ENCODE measurements around the gene RNU2-1.
"Not testable (repeated sequence)": the region's sequence is repeated elsewhere in the genome, so short reads cannot be mapped to it uniquely, and the experiment has no call there.

Gene RNU2-1

DNA sequence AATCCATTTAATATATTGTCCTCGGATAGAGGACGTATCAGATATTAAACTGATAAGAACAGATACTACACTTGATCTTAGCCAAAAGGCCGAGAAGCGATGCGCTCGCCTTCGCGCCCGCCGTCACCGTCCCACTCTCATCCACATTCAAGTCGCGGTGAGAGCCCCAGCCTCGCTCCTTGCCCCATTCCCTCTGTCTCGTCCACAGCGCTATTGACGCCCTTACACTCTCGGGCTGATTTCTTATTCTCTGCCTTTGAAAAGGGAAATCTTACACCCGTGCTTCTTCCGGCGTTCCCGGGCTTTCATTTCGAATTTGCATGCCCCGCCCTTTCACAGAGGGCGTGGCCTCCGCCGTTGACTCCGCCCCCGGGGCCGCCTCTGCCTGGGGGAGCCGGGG, at the start of gene RNU2-1:
Gene RNU2-1, minus strand, starts transcription at position 101 of the 400 bp plus-strand sequence.
- not testable (repeated sequence) for DNase-seq (ENCODE audit: low read depth)

DNA sequence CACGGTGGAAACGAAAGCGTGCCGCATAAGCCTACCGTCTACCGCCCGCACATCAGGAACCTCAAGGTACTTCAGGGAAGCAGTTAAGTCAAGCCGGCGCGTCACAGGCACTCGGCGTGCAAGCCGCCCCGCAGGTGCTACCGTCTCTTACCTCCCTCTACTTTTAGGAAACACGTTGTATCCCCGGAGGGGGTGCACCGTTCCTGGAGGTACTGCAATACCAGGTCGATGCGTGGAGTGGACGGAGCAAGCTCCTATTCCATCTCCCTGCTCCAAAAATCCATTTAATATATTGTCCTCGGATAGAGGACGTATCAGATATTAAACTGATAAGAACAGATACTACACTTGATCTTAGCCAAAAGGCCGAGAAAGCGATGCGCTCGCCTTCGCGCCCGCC, 39.1 kb upstream of the RNU2-1 start:
- DNase-seq (ENCODE audit: low read depth): not testable (repeated sequence)

GRCh38 chr17:43272483-43272882, 38.7 kb upstream of the RNU2-1 start:
- DNase-seq (ENCODE audit: low read depth): not testable (repeated sequence)

- DNase-seq (ENCODE audit: low read depth): not testable (repeated sequence)
Measured at GRCh38 chr17:43270552-43271504, 37.1 kb upstream of the RNU2-1 start.

DNA sequence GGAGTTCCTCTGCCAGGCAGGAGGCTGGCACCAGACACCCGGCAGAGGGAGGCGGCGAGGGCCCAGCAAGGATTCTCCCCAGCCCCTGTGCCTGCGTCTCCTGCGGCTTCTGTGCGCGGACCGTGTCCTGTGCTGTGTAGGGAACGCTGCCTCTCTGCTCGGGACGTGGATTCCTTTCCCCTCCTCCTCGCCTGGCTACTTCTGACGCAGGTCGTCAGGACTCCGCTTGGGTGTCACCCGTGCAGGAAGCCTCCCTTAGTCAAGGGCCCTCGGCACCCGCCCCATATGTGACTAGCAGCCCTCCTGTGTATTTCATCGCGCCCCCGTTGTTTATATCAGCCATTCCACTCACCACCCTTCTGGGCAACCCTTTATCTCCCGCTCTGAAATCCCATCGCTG, 12.7 kb upstream of the RNU2-1 start:
- DNase-seq (ENCODE audit: low read depth): not testable (repeated sequence)

DNA sequence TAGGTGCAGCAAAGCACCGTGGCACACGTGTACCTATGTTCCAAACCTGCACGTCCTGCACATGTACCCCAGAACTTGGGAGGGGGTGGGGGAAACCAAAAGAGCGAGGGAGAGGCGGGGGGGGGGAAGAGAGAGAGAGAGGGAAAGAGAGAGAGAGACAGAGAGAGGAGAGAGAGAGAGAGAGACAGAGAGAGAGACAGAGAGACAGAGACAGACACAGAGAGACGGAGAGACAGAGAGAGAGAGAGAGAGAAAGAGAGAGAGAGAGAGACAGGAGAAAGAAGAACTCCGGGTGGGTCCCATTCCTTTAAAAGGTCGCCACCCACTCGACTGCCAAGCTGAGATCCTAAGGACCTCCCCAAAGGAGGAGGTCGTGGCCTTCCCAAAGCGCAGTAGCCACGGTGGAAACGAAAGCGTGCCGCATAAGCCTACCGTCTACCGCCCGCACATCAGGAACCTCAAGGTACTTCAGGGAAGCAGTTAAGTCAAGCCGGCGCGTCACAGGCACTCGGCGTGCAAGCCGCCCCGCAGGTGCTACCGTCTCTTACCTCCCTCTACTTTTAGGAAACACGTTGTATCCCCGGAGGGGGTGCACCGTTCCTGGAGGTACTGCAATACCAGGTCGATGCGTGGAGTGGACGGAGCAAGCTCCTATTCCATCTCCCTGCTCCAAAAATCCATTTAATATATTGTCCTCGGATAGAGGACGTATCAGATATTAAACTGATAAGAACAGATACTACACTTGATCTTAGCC, 7.0 kb upstream of the RNU2-1 start:
- DNase-seq (ENCODE audit: low read depth): not testable (repeated sequence)

DNA sequence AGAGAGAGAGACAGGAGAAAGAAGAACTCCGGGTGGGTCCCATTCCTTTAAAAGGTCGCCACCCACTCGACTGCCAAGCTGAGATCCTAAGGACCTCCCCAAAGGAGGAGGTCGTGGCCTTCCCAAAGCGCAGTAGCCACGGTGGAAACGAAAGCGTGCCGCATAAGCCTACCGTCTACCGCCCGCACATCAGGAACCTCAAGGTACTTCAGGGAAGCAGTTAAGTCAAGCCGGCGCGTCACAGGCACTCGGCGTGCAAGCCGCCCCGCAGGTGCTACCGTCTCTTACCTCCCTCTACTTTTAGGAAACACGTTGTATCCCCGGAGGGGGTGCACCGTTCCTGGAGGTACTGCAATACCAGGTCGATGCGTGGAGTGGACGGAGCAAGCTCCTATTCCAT, 5.8 kb upstream of the RNU2-1 start:
- not testable (repeated sequence) for DNase-seq (ENCODE audit: low read depth)

- DNase-seq (ENCODE audit: low read depth): not testable (repeated sequence)
Measured at GRCh38 chr17:43233263-43233662, 514 bp downstream of the RNU2-1 start.

DNA sequence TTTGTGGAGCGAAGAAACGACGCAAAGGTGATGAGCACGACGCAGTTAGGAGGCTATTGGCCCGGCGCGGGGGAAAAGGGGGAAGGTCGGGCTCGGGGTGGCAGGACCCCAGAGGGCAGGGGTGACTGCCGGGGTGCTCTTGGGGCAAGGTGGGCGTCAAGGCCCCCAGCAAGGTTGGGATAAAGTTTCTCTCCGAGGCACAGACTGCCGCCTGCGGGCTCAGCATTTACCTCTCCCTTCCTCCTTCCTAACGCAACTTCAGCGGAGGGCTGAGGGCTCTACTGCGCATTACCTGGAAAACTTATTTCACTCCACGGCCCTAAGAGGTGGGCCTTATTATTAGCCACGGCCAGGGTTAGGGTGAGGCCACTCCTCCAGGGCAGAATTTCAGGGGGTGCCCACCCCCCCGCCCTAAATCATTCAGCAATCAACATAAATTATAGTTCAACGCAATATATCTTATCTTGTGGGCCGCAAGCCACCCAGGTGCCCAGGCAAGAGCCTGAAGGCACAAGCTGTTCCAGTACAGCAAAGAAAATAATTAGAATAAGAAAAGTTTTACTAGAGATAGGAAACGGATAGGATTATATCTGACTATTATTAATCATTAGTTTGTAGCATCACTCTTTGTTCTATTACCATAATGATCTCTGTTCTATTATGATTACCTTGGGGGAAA, 1.6 kb downstream of the RNU2-1 start:
- not testable (repeated sequence) for DNase-seq (ENCODE audit: low read depth)

DNA sequence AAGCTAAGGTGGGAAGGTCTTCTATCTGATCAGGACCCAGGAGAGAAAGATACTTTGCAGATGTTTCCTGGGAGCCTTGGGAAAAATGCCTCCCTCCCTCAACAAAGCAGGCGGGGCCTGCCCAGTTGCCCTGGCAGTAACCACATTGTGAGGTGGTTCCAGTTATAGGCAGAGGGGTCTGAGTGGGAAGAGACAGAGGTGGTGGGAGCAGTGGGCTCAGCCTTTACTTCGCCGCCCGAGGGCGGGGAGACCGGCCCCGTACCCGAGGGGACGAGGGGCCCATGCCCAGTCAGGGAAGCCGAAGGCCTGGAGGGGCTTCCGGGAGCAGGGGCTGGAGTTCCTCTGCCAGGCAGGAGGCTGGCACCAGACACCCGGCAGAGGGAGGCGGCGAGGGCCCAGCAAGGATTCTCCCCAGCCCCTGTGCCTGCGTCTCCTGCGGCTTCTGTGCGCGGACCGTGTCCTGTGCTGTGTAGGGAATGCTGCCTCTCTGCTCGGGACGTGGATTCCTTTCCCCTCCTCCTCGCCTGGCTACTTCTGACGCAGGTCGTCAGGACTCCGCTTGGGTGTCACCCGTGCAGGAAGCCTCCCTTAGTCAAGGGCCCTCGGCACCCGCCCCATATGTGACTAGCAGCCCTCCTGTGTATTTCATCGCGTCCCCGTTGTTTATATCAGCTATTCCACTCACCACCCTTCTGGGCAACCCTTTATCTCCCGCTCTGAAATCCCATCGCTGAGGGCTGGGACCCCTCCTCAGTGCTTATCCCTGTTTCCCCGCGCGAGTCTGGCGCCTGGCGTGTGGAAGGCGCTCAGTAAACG, 2.4 kb downstream of the RNU2-1 start:
- DNase-seq (ENCODE audit: low read depth): not testable (repeated sequence)

DNA sequence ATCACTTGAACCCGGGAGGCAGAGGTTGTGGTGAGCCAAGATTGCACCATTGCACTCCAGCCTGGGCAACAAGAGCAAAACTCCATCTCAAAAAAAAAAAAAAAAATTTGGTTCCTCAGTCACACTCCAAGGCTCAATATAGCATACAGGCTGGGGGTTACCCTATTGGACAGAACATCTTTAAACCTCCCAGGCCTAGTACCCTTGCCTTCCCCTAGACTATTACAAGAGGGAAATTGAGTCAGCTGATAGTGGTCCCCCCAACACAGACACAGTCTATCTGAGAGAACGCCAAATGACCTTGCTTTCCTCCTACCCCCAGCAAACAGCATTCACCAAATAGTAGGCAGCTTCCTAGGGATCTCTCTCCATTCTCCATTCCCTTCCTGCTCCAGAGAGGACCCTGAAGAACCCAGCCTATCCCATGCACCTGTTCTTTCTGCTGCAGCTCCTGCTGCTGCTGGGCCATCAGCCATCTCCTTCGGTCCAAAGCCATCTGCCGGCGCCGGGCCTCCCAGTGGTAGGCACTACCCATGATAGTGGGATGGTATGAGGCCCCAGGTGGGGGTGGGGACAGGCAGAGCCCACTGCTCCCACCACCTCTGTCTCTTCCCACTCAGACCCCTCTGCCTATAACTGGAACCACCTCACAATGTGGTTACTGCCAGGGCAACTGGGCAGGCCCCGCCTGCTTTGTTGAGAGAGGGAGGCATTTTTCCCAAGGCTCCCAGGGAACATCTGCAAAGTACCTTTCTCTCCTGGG, 5.6 kb downstream of the RNU2-1 start, which contains the start of gene CCDC200:
Gene CCDC200, minus strand, starts transcription at position 604 of the 763 bp plus-strand sequence. Its CDS starts 69 bp downstream, at position 535.
- DNase-seq (ENCODE audit: low read depth): not testable (repeated sequence)

DNA sequence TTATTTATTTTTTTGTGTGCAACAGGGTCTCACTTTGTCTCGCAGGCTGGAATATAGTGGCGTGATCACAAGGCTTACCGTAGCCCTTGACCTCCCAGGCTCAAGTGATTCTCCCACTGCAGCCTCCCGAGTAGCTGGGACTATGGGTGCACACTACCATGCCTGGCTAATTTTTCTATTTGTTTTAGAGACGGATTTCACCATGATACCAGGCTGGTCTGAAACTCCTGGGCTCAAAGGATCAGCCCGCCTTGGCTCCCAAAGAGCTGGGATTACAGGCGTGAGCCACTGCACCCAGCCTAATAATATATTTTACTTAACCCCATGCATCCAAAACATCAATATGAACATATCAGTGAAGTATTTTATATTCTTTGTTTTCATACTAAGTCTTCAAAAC, 7.4 kb downstream of the RNU2-1 start:
- DNase-seq (ENCODE audit: low read depth): no peak

- no peak for DNase-seq (ENCODE audit: low read depth)
Measured at GRCh38 chr17:43224146-43224705, 9.6 kb downstream of the RNU2-1 start.

DNA sequence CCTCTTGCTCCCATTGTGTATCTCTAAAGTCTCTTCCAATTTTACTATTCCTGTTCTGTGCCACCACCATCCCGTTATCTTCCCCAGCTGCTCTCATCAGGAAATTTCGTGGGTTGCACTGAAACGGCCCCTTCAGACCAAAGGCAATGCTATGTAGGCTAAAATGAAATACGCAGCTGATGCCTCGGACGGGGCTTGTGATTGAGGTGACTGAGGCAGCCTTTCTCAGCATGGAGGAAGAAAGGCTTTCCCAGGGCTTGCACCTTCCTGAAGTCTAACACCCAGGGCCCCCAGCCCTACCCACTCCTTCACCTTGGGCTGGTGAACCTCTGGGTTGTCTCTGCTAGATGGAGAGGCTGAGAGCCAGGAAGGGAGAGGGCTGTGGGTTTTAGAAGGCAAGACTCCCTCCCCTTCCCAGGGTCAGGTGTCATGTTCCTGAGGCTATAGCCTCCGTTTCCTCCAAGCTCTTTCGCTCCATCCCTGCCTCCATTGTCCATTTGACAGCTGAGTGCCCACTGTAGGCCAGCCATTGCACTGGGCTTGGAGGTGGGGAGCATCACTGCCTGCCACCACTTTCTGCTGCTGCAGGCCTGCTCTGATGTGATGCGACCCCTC, 13.2 kb downstream of the RNU2-1 start:
- DNase-seq (ENCODE audit: low read depth): no peak

DNA sequence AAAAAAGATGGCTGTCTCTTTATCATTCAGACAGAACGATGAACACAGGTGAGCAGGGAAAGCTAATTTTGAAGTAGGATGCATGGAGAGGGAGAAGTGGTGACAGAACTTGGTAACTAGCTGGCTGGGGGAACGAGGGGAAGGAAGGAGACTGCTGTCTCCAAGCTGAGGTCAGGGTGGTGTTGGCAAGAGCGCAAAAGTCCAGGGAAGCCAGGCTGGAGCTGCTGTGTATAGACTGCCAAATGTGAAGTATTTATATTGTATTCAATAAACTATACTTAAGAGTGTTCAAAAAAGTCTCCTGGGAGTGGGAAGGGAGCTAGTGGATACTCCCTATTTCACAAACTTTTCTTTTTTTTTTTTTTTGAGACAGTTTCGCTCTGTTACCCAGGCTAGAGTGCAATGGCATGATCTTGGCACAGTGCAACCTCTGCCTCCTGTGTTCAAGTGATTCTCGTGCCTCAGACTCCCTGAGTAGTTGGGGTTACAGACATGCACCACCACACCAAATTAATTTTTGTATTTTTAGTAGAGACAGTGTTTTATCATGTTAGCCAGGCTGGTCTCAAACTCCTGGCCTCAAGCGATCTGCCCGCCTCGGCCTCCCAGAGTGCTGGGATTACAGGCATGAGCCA, 13.9 kb downstream of the RNU2-1 start:
- no peak for DNase-seq (ENCODE audit: low read depth)

DNA sequence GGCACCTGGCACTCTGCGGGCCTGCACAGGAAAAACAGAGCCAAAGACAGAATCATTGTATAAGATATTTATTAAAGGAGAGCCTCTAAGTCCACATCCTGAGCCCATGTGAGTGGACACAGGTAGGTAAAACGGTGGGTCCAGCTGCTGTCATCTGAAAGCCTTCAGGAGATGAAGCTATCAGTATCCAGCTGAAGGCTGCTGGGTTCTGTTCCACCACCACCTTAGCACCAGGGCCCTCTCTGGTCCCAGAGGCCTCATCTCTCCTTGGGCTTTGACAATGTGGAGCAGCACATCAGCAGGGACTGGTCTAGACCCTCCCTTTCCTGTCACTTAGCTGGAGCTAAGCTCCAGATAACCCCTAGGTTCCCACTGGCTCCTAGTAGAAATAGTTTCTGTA, 14.8 kb downstream of the RNU2-1 start:
- DNase-seq (ENCODE audit: low read depth): no peak

GRCh38 chr17:43217614-43218087, 16.1 kb downstream of the RNU2-1 start:
- no peak for DNase-seq (ENCODE audit: low read depth)

DNA sequence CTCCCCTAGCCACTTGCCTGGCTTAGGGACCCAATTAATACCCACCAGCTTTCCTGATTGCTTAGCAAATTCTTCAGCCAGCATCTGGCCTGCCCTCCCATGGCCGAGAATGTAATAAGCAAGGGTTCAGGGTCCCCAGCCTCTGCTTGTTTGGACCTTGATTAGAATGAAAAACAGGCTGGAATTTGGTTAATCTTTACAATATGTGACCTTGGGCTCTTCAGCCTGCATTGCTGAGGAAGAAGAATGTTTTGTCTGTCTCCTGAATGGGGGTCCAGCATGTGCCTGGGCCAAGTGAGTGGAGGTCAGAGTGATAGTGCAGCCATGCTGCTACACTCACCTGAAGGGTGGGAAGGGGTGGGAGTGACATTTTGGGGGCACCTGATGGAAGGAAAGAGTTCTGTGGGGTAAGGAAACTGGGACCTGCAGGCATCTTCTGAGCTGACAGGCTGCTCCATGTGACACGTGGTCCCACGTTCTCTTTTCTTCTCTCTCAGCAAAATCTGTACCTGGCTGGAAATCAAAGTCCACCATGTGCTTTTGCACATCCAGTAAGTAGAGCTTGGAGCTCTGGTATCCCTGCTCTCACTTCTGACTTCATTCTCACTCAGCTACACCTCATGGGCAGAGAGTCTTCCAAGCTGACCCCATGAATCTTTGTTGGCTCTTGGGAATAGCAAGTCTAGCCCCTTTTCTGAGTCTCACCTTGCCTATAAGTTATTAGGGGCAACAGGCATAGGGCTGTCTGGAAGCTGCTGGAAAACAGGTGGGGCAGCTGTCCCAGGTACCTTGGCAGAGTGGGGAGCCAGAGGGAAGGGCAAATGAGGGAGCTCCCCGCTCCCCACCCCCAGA, 16.8 kb downstream of the RNU2-1 start:
- no peak for DNase-seq (ENCODE audit: low read depth)
